ENCODE data around the gene REXO4. TPM values are rescaled to one million over a fixed set of nuclear protein-coding genes. Genes with fewer than 3 reads are reported as not detected.

REXO4 gene
- total RNA-seq, 1 donor from 2014 or later, result 26.1 TPM

DNA sequence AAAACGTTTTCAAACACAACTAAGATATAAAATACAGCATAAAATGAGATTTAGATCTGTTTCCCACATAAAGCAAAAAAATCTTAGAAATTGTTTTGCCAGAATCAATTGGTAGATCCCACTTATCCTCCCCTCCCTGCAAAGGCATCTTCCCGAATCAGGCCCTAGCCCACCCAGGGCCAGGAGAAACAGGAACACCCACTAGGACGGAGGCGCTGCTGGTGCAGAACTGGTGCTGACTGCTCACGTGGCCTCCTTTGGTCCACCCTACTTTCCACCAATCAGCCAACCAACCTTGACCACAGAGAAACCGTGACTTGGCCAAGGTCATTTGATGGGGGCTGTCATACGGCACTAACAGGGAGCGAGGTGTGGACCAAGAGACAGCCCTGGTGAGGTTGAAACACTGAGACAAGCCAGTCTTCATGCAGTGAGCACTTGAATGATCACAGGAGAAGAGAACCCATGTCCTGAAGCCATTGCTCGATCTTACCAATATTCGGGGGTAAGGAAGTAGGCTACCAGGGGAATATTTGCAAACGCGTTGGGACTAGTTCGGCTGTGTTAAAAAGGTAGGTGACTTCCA, 56.2 kb downstream of the REXO4 start:
- H3K9me3 Mint-ChIP-seq, result no peaks in the 10 kb centered on the region
- no peaks in the 10 kb centered on the region for H3K27me3 Mint-ChIP-seq (ENCODE audit: low read depth)
- DNase-seq (ENCODE audit: low spot score in 2 of 2, unreplicated experiment in 2 of 2), result no peak
- peaks cover 3% of the 10 kb centered on the region for H3K4me1 Mint-ChIP-seq
- H3K4me3 Mint-ChIP-seq, result no peak overlapping the region
- peak overlapping the region; percentile 39 for H3K27ac Mint-ChIP-seq
- TF ChIP-seq, protein P1, sequence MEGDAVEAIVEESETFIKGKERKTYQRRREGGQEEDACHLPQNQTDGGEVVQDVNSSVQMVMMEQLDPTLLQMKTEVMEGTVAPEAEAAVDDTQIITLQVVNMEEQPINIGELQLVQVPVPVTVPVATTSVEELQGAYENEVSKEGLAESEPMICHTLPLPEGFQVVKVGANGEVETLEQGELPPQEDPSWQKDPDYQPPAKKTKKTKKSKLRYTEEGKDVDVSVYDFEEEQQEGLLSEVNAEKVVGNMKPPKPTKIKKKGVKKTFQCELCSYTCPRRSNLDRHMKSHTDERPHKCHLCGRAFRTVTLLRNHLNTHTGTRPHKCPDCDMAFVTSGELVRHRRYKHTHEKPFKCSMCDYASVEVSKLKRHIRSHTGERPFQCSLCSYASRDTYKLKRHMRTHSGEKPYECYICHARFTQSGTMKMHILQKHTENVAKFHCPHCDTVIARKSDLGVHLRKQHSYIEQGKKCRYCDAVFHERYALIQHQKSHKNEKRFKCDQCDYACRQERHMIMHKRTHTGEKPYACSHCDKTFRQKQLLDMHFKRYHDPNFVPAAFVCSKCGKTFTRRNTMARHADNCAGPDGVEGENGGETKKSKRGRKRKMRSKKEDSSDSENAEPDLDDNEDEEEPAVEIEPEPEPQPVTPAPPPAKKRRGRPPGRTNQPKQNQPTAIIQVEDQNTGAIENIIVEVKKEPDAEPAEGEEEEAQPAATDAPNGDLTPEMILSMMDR (IDR thresholded peaks at IDR 0.05; ENCODE audit: unreplicated experiment), result no peak
- H3K36me3 Mint-ChIP-seq, result peaks cover 25% of the 10 kb centered on the region

DNA sequence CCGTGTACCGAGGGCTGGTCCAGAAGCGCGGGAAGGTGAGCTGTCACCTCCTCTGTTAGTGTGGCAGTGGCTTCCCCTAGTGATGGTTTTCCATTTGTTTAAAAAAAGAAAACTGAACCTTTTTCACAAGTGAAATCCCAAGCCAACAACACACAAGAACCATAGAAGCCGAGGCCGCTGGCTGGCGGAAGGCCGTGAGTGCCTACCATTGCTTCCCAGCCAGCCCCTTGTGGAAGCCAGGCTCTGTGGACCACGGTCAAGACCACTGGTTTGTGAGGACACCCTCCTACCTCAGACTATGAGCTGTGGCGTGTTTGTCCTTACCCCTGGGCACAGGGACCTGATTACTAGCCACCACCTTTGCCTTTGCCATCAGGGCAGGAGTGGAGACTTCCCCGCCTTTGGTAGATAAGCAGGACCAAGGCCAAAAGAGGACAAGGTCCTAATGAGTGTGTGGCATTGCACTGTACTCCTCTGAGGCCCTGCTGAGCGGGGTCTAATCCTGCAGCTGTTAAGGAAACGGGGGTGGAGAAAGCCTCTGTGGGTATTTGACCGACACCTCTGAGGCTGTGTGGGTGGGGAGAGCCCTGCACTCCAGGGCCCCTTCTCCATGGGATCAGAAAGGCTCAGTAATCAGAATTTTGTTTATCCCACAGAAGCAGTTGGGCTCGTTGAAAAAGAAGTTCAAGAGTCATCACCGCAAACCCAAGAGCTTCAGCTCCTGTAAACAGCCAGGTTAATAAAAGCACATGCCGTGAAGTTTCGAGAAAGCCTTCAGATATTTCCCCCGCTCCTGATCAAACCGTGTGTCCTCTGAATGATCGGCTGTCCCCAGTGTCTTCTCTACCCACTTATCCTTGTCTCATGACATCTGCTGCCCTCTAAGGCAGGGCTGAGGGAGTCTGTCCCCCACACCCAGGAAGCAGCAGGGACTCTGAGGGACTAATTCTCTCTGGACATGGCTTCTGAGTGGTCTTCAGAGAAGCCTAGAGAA, 57.1 kb downstream of the REXO4 start:
- Mint-ChIP-seq H3K27me3 (ENCODE audit: low read depth) (no peaks in the 10 kb centered on the region), H3K9me3 (no peaks in the 10 kb centered on the region), H3K4me3 (no peak overlapping the region), H3K4me1 (peaks cover 3% of the 10 kb centered on the region), H3K36me3 (peaks cover 25% of the 10 kb centered on the region), H3K27ac (no peak overlapping the region)
- no peak for DNase-seq (ENCODE audit: low spot score in 2 of 2, unreplicated experiment in 2 of 2)
- TF ChIP-seq, protein P1 (IDR thresholded peaks at IDR 0.05; ENCODE audit: unreplicated experiment), result no peak

DNA sequence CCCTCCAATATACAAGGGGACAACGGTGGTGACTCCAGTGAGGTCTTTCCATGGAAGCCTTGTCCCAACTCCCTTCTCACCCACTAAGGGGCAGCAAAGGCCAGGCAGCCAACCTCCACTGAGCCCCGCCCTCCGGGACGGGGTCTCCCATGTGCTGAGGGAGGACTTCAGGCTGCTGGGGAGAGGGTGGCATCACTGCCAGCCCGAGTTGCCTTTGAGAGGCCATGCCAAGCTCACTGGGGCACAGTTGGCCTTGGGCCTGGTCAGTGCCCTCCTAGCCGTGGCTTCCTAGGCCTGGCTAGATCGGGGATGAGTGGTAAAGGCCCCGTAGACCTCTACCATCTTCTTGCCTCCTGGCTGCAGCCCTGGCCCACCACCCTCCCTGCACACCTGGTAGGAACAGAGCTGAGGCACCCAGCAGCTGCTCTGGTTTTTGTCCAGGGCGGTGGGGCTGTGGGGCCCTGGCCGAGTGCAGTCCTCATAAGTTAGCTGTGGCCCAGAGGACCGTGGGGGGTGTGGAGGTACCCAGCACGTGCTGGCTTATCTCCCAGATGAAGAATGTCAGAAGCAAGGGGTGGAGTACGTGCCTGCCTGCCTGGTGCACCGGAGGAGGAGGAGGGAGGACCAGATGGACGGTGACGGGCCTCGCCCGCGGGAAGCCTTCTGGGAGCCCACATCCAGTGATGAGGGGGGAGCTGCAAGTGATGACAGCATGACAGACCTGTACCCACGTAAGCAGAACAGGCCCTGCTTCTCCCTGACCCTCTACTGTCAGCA, 58.2 kb downstream of the REXO4 start:
- no peak for DNase-seq (ENCODE audit: low spot score in 2 of 2, unreplicated experiment in 2 of 2)
- Mint-ChIP-seq H3K4me3 (peak overlapping the region; percentile 43), H3K36me3 (peaks cover 22% of the 10 kb centered on the region), H3K27me3 (ENCODE audit: low read depth) (no peaks in the 10 kb centered on the region), H3K4me1 (peaks cover 3% of the 10 kb centered on the region), H3K9me3 (no peaks in the 10 kb centered on the region), H3K27ac (no peak overlapping the region)
- TF ChIP-seq, protein P1 (IDR thresholded peaks at IDR 0.05; ENCODE audit: unreplicated experiment), result no peak

DNA sequence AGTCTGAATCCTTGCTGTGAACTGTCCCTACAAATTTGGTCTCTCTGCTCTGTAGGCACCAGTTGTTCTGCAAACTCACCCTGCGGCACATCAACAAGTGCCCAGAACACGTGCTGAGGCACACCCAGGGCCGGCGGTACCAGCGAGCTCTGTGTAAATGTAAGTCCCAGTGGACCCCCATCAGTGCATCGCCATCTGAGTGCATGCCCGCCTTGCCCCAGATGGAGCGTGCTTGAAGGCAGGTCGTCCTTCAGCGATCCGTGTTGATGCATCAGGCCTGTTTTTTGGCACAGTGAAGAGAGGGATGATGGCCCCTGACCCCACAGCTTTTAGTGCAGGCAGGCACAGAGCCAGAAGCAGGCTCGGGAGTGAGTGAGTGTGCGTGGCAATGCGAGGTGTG, 60.2 kb downstream of the REXO4 start:
- peaks cover 15% of the 10 kb centered on the region for H3K36me3 Mint-ChIP-seq
- no peaks in the 10 kb centered on the region for H3K9me3 Mint-ChIP-seq
- DNase-seq (ENCODE audit: low spot score in 2 of 2, unreplicated experiment in 2 of 2), result no peak
- H3K4me1 Mint-ChIP-seq, result peaks cover 3% of the 10 kb centered on the region
- H3K27ac Mint-ChIP-seq, result no peak overlapping the region
- H3K4me3 Mint-ChIP-seq, result peak overlapping the region; percentile 71
- H3K27me3 Mint-ChIP-seq (ENCODE audit: low read depth), result no peaks in the 10 kb centered on the region
- TF ChIP-seq, protein P1 (IDR thresholded peaks at IDR 0.05; ENCODE audit: unreplicated experiment), result no peak

DNA sequence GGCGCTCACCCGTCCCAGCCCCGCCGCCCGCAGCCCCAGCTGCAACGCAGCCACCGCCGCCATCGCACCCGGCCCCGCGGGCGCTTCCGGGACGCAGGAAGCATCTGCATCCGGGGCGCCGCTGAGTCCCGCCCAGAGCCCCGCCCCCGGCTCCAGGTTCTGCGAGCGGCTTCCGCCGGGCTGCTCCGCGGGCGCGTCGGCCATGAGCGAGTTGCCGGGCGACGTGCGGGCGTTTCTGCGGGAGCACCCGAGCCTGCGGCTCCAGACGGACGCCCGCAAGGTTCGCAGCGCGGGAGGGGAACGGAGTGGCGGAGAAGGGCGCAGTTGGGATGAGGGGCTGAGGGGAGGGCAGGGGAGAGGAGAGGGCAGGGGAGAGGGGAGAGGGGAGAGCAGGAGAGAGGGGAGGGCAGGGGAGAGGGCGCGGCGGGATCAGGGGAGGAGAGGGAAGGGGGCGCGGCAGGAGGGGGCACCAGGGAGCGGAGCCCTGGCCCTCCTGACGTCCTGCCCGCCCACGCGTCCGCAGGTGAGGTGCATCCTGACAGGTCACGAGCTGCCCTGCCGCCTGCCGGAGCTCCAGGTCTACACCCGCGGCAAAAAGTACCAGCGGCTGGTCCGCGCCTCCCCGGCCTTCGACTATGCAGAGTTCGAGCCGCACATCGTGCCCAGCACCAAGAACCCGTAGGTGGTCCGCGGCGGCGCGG, 61.3 kb downstream of the REXO4 start, which contains the start of the genes SURF1 and SURF2:
Gene SURF1 (minus strand): TSS at position 97 of the 701 bp plus-strand sequence. CDS start 34 bp downstream, at position 63.
Gene SURF2 (plus strand): TSS at position 160 of the 701 bp plus-strand sequence. CDS start 43 bp downstream, at position 203.
- H3K36me3 Mint-ChIP-seq, result peaks cover 13% of the 10 kb centered on the region
- TF ChIP-seq, protein P1 (IDR thresholded peaks at IDR 0.05; ENCODE audit: unreplicated experiment), result no peak

More for the DNA sequence above, 61.3 kb downstream of the REXO4 start, which contains the start of the genes SURF1 and SURF2:
- Mint-ChIP-seq H3K4me3 (peak within 1 kb of the TSS; percentile 88), H3K9me3 (no peaks in the 10 kb centered on the region), H3K27me3 (ENCODE audit: low read depth) (no peaks in the 10 kb centered on the region), H3K4me1 (peaks cover 3% of the 10 kb centered on the region), H3K27ac (peak within 1 kb of the TSS; percentile 88)
- peak; percentile 81 to 92 for DNase-seq (ENCODE audit: low spot score in 2 of 2, unreplicated experiment in 2 of 2)

Data from mesothelial cell of epicardium (in vitro differentiated cells).